Measurements from ENCODE around the gene NUDT16L1.
"Not testable (repeated sequence)": the region's sequence is repeated elsewhere in the genome, so short reads cannot be mapped to it uniquely, and the experiment has no call there.

Gene NUDT16L1

DNA sequence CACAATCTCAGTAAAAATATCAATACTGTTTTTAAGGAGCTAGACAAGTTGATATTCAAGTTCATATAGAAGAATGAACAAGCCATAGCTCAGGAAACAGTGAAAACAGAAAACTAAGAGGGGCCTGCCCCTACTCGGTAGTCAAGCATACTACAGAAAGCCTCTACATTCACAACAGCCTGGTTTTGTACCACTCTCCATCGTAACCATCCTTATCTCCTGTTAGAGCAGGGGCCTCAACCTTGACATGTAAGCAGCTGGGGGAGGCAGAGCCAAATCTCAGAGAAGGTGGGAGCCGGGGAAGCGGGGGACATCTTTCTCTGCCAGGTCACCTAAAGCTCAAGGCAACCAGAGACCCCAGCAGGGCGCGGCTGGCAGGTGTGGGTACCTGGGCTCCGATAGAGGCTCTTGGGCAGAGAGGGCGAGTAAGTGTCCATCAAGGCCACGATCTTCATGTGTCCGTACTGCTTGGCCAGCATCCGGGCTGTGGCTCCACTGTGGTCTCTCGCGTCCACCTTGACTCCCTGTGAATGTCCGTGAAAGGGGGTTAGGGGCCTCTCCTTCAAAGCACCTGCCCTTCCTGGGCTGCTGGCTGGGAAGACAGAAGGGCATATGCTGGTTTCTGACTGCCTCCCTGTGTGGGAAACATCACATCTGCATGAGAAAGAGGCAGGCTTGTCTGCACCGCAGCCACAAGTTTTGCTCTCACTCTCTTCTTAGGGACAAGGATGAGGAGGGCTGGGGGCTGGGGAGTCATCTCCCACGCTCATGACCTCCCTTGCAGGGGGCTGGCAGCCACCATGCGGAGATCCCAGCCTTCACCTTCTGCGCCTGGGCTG is 20.5 kb downstream of the NUDT16L1 start:
- no peak for DNase-seq (ENCODE audit: insufficient read length, low spot score)
- FAIRE-seq = no peak

- FAIRE-seq (no peak), DNase-seq (ENCODE audit: insufficient read length, low spot score) (no peak)
Observed at GRCh38 chr16:4714996-4715395, 21.6 kb downstream of the NUDT16L1 start.

DNA sequence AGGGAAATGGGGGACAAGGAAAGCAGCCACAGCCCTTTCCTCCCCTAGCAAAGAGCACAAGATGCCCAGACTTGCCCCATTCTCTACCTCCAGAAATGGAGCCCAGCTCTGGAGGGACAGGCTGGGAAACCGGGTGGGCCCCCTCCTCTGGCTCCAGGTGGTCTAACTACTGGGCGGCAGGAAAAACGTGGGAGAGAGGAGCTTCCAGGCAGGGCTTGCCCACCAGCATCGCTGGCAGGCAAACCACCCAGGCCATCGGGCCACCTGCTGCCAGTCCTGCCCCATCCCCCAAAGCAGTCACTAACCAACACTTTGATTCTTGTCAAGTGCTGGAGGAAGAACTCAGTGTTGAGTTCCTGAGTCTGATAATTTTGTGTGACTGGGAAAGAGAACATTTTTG is 25.1 kb downstream of the NUDT16L1 start:
- FAIRE-seq = no peak
- DNase-seq (ENCODE audit: insufficient read length, low spot score) = no peak

GRCh38 chr16:4723071-4723767 is 29.9 kb downstream of the NUDT16L1 start:
- FAIRE-seq (no peak), DNase-seq (ENCODE audit: insufficient read length, low spot score) (no peak)

- DNase-seq (ENCODE audit: insufficient read length, low spot score) (no peak), FAIRE-seq (no peak)
Observed at GRCh38 chr16:4724661-4725270, 31.4 kb downstream of the NUDT16L1 start.

- FAIRE-seq (no peak), DNase-seq (ENCODE audit: insufficient read length, low spot score) (no peak)
Observed at GRCh38 chr16:4726616-4727015, 33.3 kb downstream of the NUDT16L1 start.

GRCh38 chr16:4728676-4729075 is 35.3 kb downstream of the NUDT16L1 start:
- no peak for FAIRE-seq

GRCh38 chr16:4729876-4730275 is 36.5 kb downstream of the NUDT16L1 start:
- DNase-seq (ENCODE audit: insufficient read length, low spot score) = no peak
- FAIRE-seq = no peak

More at GRCh38 chr16:4728676-4729075, 35.3 kb downstream of the NUDT16L1 start:
- no peak for DNase-seq (ENCODE audit: insufficient read length, low spot score)

DNA sequence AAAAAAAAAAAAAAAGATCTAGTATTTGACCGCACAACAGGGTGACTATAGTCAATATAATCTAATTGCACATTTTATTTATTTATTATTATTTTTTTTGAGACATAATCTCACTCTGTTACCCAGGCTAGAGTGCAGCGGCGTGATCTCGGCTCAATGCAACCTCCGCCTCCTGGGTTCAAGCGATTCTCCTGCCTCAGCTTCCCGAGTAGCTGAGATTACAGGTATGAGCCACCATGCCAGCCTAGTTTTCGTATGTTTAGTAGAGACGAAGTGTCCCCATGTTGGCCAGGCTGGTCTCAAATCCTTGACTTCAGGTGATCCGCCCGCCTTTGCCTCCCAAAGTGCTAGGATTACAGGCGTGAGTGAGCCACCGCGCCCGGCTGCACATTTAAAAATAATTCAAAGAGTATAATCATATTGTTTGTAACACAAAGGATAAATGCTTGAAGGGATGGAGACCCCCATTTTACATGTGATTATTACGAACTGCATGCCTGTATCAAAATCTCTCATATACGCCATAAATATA is 39.9 kb downstream of the NUDT16L1 start:
- no peak for DNase-seq (ENCODE audit: insufficient read length, low spot score)
- FAIRE-seq = no peak

GRCh38 chr16:4733747-4734062 is 40.3 kb downstream of the NUDT16L1 start:
- DNase-seq (ENCODE audit: insufficient read length, low spot score) (peak; percentile 22), FAIRE-seq (no peak)

DNA sequence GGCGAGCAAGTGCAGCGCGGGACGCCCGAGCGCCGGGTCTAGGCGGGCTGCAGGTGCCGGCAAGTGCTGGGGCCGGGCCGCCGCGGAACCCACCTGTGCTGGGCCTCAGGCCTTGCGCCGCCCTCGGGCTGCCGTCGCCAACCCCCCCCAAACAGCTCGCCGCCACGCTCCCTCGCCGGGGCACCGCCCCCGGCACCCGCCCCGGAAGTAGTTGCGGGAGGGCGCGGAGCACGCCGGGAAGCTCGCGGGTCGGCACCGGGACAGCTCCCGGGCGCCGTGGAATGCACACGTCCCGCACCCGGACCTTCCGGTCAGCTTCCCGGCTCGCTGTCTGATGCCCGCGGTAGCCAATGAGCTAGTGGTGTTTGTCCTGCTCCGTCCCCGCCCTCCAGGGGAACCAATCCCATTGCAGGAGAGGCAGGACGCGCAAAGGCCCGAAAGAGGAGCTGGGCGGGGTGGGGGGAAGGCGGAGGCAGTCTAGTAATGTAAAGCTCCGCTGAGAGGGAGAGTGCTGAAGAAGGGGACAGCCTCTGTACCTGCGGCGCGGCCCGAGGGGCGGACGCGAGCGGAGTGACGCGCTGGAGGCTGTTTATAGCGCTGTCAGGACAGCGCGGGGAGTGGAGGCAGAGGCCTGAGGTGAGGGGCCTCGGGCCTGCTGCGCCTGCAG is 40.8 kb downstream of the NUDT16L1 start, which contains the start of the genes ANKS3 and DNAAF8:
Gene ANKS3, minus strand, starts transcription at position 209 of the 667 bp plus-strand sequence. CDS start 4,122 bp downstream, outside the sequence.
Gene DNAAF8, plus strand, starts transcription at position 475 of the 667 bp plus-strand sequence. CDS start 1,978 bp downstream, outside the sequence.
- FAIRE-seq (peak; percentile 95), DNase-seq (ENCODE audit: insufficient read length, low spot score) (peak; percentile 97)

DNA sequence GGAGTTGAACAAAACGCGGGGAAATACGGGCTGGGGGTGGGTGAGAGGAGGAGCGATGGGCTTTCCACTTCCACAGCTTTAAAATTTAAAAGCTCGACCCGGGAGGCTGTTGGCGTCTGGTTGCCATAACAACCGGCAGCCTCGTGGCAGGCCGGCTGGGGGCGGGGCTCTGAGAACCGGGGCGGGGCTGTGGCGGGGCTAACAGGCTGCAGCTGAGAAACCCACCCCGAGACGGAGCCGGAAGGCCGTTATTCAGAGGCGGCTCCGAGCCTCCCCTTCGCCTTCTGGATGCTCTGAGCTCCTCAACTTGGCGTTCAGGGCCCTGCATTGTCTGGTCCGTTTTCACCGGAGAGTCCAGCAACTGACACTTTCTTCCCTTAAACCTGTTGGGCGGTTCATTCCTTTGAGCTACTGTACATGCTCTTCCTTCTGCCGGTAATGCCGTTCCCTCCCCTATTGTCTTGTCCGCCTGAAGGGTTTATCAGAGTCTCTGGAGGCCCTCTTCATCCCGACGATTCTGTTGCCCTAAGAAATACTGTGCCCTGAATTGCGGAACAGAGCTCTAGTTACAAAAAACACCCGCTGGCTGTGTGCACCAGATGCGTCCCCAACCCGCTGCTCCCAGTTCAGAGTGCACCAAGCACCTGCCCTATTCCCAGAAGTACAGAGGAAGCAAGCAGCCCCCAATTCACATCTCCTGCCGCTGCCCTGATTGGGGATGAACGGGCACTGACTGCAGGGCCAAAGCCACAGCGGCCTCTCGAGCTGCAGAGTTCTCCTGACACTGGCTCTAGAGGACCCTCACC is 41.6 kb downstream of the NUDT16L1 start:
- FAIRE-seq (no peak), DNase-seq (ENCODE audit: insufficient read length, low spot score) (peak; percentile 90)

DNA sequence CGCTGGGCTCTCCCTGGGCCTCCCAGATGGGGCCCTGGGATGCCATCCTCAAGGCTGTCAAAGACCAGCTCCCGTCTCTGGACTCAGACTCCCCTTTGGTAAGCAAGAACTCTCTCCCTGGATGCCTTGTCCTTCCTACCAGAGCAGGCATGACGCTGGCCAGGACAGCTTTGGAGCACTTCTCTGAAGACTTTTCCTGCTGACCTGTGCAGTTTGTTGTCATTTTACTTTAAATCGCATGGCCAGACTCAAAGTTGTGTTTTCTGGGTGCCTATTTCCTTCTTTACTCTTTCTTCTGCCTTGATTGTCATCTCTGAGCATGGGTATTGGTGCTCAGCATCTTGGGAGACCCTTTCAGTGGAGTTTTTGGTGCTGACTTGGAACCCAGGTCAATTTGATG is 43.2 kb downstream of the NUDT16L1 start:
- DNase-seq (ENCODE audit: insufficient read length, low spot score) (no peak), FAIRE-seq (no peak)

DNA sequence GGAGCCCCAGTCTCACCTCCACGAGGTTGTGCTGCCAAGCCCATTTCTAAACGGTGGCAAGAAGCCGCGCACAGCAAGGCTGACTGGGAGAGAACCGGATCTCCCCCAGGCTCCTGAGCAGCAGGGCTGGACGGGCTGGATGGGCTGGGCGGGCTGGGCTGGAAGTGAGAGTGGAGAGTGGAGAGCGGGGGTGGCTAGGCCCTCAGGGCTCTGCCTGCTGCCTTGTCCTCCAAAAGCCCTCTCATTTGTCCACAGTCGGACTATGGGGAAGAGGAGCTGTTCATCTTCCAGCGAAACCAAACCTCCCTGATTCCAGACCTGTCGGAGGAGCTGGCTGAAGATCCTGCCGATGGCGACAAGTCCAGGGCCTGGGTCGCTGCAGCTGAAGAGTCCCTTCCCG is 44.2 kb downstream of the NUDT16L1 start:
- no peak for DNase-seq (ENCODE audit: insufficient read length, low spot score)
- no peak for FAIRE-seq

DNA sequence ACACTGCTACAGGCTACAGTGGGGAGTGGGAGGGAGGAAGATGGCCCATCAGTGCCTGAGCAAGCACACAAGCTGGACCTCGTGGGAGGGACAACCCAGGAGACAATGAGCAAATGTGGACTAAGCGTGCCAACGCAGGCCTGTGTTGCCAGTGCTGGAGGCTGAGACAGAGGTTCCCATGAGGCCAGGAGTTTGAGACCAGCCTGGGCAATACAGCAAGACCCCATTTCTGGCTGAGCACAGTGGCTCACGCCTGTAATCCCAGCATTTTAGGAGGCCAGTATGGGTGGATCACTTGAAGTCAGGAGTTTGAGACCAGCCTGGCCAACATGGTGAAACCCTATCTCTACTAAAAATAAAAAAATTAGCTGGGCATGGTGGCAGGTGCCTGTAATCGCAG is 45.0 kb downstream of the NUDT16L1 start:
- not testable (repeated sequence) for DNase-seq (ENCODE audit: insufficient read length, low spot score); FAIRE-seq

GRCh38 chr16:4743226-4743878 is 50.0 kb downstream of the NUDT16L1 start:
- FAIRE-seq (no peak), DNase-seq (ENCODE audit: insufficient read length, low spot score) (no peak)

DNA sequence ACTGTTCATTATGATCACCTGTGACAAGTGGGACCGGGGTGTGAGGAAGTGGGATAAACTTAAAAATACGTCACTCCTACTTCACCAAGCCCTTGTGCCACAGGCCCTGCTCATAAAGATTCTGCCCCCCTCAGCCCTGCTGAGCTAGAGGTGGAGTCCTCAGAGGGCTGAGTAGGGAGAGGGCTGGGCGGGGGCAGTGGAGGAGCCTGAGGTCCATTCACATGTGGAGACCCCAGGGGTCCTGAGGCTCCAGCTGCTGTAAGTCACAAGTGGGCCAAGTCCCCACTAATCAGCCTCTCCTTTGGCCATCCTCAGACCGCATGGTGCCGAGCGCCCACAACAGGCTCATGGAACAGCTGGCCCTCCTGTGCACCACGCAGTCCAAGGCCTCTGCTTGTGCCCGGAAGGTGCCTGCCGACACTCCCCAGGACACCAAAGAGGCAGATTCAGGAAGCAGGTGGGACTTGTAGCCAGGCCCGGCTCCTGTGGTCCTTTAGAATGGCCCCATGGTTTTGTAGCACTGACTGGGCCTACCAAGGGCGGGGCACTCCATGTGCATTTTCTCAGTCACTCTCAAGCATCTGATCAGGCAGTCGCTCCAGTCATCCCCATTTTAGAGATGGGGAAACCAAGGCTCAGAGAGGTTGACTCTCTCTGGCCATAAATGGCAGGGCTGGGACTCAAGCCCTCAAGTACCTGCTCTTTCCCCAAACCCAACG is 51.4 kb downstream of the NUDT16L1 start:
- no peak for DNase-seq (ENCODE audit: insufficient read length, low spot score)
- no peak for FAIRE-seq

- DNase-seq (ENCODE audit: insufficient read length, low spot score) (no peak), FAIRE-seq (no peak)
Observed at GRCh38 chr16:4745274-4745569, 51.9 kb downstream of the NUDT16L1 start.

Measured in HTR-8/SVneo (cell line).